ENCODE measurements around the gene ATM.
"Not testable (repeated sequence)": the region's sequence is repeated elsewhere in the genome, so short reads cannot be mapped to it uniquely, and the experiment has no call there.

Gene ATM

DNA sequence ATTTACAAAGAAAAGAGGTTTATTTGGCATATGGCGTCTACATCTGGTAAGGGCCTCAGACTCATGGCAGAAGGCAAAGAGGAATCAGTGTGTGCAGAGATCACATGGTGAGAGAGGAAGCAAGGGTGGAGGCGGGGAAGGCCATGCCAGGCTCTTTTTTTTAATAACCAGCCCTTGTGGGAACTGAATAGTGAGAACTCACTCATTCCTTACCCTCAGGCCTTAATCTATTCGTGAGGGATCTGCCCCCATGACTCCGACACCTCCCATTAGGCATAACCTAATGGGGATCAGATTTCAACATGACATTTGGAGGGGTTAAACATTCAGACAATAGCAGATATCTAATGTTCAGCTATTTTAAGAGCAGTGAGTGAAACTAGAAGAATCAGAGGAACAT is 55.7 kb downstream of the ATM start:
- DNase-seq (ENCODE audit: low read depth in 1 of 2, low spot score in 1 of 2): no peak

DNA sequence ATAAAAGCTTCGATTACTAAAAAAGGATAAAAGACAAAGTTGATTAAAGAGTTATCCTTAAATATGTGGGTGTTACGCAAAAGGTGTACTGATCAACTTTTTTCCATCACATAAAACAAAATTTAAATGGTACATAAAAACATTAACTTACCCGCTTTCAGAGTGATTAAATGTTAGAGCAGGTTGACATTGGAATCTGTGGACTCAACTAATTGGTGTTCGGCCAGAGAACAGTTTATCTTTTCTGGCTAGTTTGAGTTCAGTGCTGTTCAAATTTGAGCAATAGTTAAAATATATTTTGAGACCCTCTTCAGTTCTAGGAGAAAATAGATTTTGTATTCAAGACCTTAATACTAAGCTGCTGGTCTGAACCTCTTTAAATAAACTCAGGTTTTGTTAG is 56.1 kb downstream of the ATM start:
- DNase-seq (ENCODE audit: low read depth in 1 of 2, low spot score in 1 of 2): no peak

- no peak for DNase-seq (ENCODE audit: low read depth in 1 of 2, low spot score in 1 of 2)
Observed at GRCh38 chr11:108286370-108286769, 63.5 kb downstream of the ATM start.

- DNase-seq (ENCODE audit: low read depth in 1 of 2, low spot score in 1 of 2): no peak
Observed at GRCh38 chr11:108286956-108287355, 64.1 kb downstream of the ATM start.

- DNase-seq (ENCODE audit: low read depth in 1 of 2, low spot score in 1 of 2): not testable (repeated sequence)
Observed at GRCh38 chr11:108289066-108289465, 66.2 kb downstream of the ATM start.

GRCh38 chr11:108289699-108290098 is 66.8 kb downstream of the ATM start:
- DNase-seq (ENCODE audit: low read depth in 1 of 2, low spot score in 1 of 2): no peak

- no peak for DNase-seq (ENCODE audit: low read depth in 1 of 2, low spot score in 1 of 2)
Observed at GRCh38 chr11:108293229-108293628, 70.4 kb downstream of the ATM start.

DNA sequence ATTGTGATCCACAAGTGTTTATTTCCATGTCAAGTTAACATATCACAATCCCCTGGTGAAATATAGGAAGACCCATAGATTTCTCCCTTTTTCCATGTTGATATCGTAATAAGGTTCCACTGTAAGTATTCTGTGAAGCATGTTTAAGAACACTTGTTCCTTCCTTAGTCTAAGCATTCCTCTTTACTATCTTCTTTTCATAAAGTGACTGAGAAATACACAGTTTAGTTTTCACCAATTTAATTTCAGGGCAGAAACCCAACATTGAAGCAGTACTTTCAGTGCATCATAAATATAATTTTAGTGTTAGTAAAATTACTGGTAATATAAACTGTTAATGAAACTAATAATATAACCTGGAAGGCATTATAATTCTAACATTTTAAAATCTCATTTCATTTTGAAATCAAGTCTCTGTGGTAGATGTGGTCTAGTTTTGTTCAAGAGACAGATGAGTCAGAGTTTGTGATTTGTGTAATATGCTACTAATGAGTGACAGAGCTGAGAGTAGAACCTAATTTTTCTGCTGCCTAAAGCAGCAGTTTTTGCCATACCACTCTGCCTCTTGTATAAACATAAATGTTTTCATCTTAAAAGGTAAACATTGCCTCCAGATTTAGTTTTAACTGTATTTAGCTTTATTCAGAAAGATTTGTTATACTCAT is 79.4 kb downstream of the ATM start:
- no peak for DNase-seq (ENCODE audit: low read depth in 1 of 2, low spot score in 1 of 2)

DNA sequence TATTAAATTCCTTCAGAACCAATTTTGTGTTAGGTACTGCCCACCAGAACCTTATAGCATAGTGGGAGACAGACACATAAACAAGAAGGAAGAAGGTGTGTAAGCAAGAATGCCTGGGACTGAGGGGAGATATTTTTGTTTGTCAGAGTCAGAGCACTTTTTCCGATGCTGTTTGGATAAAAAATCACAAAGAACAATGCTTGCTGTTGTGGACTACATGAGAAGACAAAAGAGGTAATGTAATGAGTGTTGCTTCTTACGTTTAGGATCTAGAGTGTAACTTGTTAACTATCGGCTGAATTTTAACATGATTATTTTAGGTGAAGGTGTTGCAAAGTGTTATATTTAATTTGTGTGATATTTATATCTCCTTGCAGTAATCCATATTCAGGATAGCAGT is 84.9 kb downstream of the ATM start:
- no peak for DNase-seq (ENCODE audit: low read depth in 1 of 2, low spot score in 1 of 2)

GRCh38 chr11:108313444-108313843 is 90.6 kb downstream of the ATM start:
- no peak for DNase-seq (ENCODE audit: low read depth in 1 of 2, low spot score in 1 of 2)

GRCh38 chr11:108316061-108316460 is 93.2 kb downstream of the ATM start:
- DNase-seq (ENCODE audit: low read depth in 1 of 2, low spot score in 1 of 2): no peak

DNA sequence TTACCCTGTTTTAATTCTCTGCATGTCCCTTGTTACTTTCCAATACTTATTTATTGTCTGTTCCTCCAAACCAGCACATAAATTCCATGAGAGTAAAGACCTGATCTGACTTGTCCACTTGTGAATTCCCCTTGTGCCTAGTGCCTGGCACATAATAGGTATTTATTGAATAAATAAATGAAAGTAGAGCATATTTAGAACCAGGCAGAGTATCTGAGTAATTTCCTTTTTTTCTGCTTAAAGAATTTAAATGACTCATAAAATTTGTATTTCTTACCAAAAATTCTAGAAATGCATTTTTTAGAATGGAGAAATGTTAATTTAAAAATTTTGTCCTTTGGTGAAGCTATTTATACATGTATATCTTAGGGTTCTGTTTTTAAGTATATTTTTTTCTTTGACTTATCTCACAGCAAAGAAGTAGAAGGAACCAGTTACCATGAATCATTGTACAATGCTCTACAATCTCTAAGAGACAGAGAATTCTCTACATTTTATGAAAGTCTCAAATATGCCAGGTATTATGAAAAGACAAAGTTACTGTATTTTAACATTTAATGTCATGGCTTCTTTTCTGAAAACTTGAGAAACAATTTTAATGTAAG is 96.8 kb downstream of the ATM start:
- no peak for DNase-seq (ENCODE audit: low read depth in 1 of 2, low spot score in 1 of 2)

DNA sequence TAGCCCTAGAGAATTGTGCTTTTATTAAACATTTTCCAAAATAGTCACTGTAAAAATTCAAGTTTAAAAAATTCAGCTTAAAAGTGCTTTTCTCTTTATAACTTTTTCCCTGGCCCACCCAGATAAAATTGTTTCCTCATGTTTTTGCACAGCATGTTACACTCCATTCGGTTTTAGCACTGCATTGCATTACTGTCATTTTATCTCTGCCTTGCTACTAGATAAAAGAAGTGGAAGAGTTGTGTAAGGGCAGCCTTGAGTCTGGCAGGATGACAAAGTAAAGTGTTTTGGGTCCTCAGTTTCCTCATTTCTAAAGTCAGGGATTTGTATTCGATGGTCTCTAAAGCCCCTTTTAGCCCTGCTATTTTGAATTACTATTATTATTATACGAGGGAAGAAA is 99.8 kb downstream of the ATM start:
- DNase-seq (ENCODE audit: low read depth in 1 of 2, low spot score in 1 of 2): no peak

GRCh38 chr11:108324587-108324986 is 101.7 kb downstream of the ATM start:
- no peak for DNase-seq (ENCODE audit: low read depth in 1 of 2, low spot score in 1 of 2)

DNA sequence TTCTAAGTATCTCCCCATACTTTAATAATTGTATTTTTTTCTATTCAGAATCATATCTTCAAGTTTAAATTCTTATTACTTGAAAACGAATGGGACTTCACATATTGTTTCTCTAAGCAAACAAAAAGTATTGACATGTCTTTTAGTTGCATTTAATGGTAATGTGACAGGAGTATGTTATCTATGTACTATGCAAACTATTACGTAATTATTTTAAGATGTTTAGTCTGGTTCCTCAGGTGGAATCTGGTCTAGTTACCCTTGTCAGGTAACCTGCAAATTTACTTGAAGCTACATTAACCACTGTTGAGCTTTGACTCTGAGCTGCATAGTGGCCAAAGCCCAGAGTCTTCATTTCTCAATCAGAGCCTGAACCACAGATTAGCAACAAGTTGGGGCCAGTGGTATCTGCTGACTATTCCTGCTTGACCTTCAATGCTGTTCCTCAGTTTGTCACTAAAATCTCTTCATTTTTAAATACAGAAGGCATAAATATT is 110.6 kb downstream of the ATM start:
- no peak for DNase-seq (ENCODE audit: low read depth in 1 of 2, low spot score in 1 of 2)

GRCh38 chr11:108338750-108339149 is 115.9 kb downstream of the ATM start:
- DNase-seq (ENCODE audit: low read depth in 1 of 2, low spot score in 1 of 2): no peak

- no peak for DNase-seq (ENCODE audit: low read depth in 1 of 2, low spot score in 1 of 2)
Observed at GRCh38 chr11:108340973-108341372, 118.1 kb downstream of the ATM start.

DNA sequence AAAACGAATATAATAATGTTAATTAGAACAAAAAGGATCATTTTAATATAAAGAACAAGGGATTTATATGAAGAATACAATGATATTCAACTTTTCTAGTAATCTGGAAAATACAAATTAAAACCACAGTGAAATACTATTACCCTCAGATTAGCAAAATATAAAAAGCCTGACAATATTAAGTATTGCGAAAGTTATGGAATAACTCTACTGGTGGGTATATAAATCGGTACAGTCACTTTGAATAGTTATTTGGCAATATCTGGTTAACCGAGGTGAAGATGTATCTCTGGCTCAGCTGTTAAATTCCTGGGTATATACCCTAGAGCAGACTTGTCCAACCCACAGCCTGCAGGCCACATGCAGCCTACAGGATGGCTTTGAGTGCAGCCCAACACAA is 118.8 kb downstream of the ATM start:
- DNase-seq (ENCODE audit: low read depth in 1 of 2, low spot score in 1 of 2): no peak

- no peak for DNase-seq (ENCODE audit: low read depth in 1 of 2, low spot score in 1 of 2)
Observed at GRCh38 chr11:108343714-108344113, 120.8 kb downstream of the ATM start.

- no peak for DNase-seq (ENCODE audit: low read depth in 1 of 2, low spot score in 1 of 2)
Observed at GRCh38 chr11:108345767-108346166, 122.9 kb downstream of the ATM start.

DNA sequence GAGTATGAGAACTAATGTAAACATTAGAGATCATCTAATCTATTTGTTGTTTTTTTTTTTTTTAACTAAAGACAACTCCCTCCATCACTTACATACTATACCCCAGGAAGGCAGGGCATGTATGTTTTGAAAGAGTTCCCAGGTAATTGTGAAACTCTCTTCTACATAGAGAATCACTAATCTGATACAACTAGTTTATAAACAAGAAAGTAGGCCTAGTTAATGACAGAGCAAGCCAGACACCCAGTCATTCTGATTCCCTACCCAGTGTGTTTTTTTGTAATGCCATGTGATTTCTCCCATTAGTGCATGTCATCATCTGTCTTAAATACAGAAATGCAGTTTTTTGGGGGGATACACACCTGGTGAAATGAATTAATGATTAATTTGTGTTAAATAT is 123.6 kb downstream of the ATM start:
- no peak for DNase-seq (ENCODE audit: low read depth in 1 of 2, low spot score in 1 of 2)

- DNase-seq (ENCODE audit: low read depth in 1 of 2, low spot score in 1 of 2): no peak
Observed at GRCh38 chr11:108351468-108351867, 128.6 kb downstream of the ATM start.

DNA sequence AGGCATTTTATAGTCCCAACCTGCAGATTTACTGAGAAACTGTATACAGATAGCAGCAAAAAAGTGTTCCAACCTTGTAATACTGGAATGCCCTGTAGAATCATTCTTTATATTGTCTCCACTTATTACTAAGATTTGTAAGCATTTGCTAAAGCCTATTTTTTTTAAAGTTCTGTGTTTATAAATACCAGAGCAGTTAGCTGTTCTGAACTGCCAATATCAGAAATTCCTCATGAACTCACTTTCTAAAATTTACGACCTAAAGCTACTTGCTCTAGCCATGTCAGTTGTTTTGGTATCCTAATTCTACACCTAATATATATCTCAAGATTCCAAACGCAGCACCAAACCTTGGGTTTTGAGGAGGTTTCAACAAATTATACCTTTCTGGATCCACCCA is 141.3 kb downstream of the ATM start:
- no peak for DNase-seq (ENCODE audit: low read depth in 1 of 2, low spot score in 1 of 2)
